PC-3 (cell line): ENCODE data around the gene CCNK. TPM values are rescaled to one million over a fixed set of nuclear protein-coding genes. Genes with fewer than 3 reads are reported as not detected.

Experiments
- ATAC-seq: fragments of 200-7000 bp; cut with Tn5 transposase; 2 replicates; pipeline ENCODE4 v1.9.1; 2020; ENCODE audit warnings: mild to moderate bottlenecking, moderate library complexity
- BruUV-seq: library from RNA; stranded (reverse); fragments of 400-500 nt; replicated peaks from 2 replicates; lab custom pipeline; 2021; lab: Mats Ljungman, UMichigan
- CTCF ChIA-PET: fragments of 300-600 bp; sonication (Branson Sonifier 250); formaldehyde crosslinking; loops from one replicate; lab custom pipeline; 2022; ENCODE audit warnings: antibody characterized with exemption; lab: Charles Lee
- POLR2A ChIA-PET: fragments of 300-600 bp; sonication (Branson Sonifier 250); formaldehyde crosslinking; loops from one replicate; lab custom pipeline; 2022; ENCODE audit warnings: antibody characterized with exemption; ENCODE audit not compliant: unreplicated experiment; lab: Charles Lee
- DNase-seq: peaks from one replicate; pipeline ENCODE4 v3.0.0-alpha.2; 2015
- H2AFZ ChIP-seq: fragments of 300-600 bp; sonication (generic); 2 replicates; pipeline ENCODE4 v1.6.0; 2016; ENCODE audit warnings: antibody characterized with exemption, low read length
- H3F3A ChIP-seq: fragments of 300-600 bp; sonication (generic); one replicate; pipeline ENCODE4 v1.6.0; 2017; ENCODE audit warnings: antibody characterized with exemption, low read length, control low read depth, mild to moderate bottlenecking; ENCODE audit not compliant: unreplicated experiment
- H3K27ac ChIP-seq: fragments of 300-600 bp; sonication (generic); 2 replicates; pipeline ENCODE4 v1.5.1; 2016; ENCODE audit warnings: mild to moderate bottlenecking, low read length
- H3K27me3 ChIP-seq: fragments of 300-600 bp; sonication (generic); 2 replicates; pipeline ENCODE4 v1.6.1; 2016; ENCODE audit warnings: low read length, mixed read lengths
- H3K36me3 ChIP-seq: fragments of 300-600 bp; sonication (generic); 2 replicates; pipeline ENCODE4 v1.6.1; 2016; ENCODE audit warnings: low read depth, mixed run types, low read length, mixed read lengths
- H3K4me1 ChIP-seq: fragments of 300-600 bp; sonication (generic); 2 replicates; pipeline ENCODE4 v1.5.1; 2016; ENCODE audit warnings: low read length; ENCODE audit not compliant: insufficient read depth
- H3K4me2 ChIP-seq: fragments of 300-600 bp; sonication (generic); 2 replicates; pipeline ENCODE4 v1.6.0; 2016; ENCODE audit warnings: low read length
- H3K4me3 ChIP-seq: fragments of 300-600 bp; sonication (generic); 2 replicates; pipeline ENCODE4 v1.5.1; 2016; ENCODE audit warnings: mild to moderate bottlenecking, low read length, mixed read lengths
- H3K79me2 ChIP-seq: fragments of 300-600 bp; sonication (generic); 2 replicates; pipeline ENCODE4 v1.6.1; 2017; ENCODE audit warnings: low read length, mixed read lengths
- H3K9ac ChIP-seq: fragments of 300-600 bp; sonication (generic); 2 replicates; pipeline ENCODE4 v1.6.0; 2016; ENCODE audit warnings: mild to moderate bottlenecking, low read length
- H3K9me2 ChIP-seq: fragments of 300-600 bp; sonication (generic); replicated peaks from 2 replicates; pipeline ENCODE4 v1.6.1; 2016; ENCODE audit warnings: mixed run types, low read length, mixed read lengths
- H3K9me3 ChIP-seq: fragments of 300-600 bp; sonication (generic); 2 replicates; pipeline ENCODE4 v1.6.1; 2016; ENCODE audit warnings: low read length, mixed read lengths
- H4K20me1 ChIP-seq: fragments of 300-600 bp; sonication (generic); 2 replicates; pipeline ENCODE4 v1.6.1; 2016; ENCODE audit warnings: low read length, mixed read lengths
- CTCF ChIP-seq: fragments of 300-600 bp; sonication (generic); conservative IDR thresholded peaks from 2 replicates; pipeline ENCODE4 v1.5.1; 2017; ENCODE audit warnings: antibody characterized with exemption, low read depth, mild to moderate bottlenecking, low read length
- EZH2 ChIP-seq: fragments of 300-600 bp; sonication (generic); IDR thresholded peaks from one replicate; pipeline ENCODE4 v1.6.1; 2017; ENCODE audit warnings: antibody characterized with exemption, mild to moderate bottlenecking, low read length; ENCODE audit not compliant: unreplicated experiment
- EZH2phosphoT487 ChIP-seq: fragments of 300-600 bp; sonication (generic); IDR thresholded peaks from 2 replicates; pipeline ENCODE4 v1.6.1; 2018; ENCODE audit warnings: mild to moderate bottlenecking, antibody characterized with exemption, low read length, borderline replicate concordance
- intact Hi-C: fragments of 100-400 bp; cut with micrococcal nuclease; formaldehyde crosslinking; loops from 2 replicates; pipeline ENCODE4 v1.9.0; 2023
- total RNA-seq: library from RNA; depleted of rRNA; stranded (reverse); fragments of >200 nt; gene quantifications from 2 replicates; pipeline ENCODE4 v1.2.3, GENCODE V29; 2014

The CCNK gene
- total RNA-seq, 1 experiment from 2014 or later, result 26.2 TPM

- H3K27ac ChIP-seq, result no peak overlapping the region
- DNase-seq (no peak), ATAC-seq (no peak)
- ChIA-PET POLR2A (no interaction called here), CTCF (no interaction called here)
- no peak overlapping the region for H3K4me3 ChIP-seq
- no peaks in the 10 kb centered on the region for H3K4me1 ChIP-seq
- TF ChIP-seq EZH2, result no peak
- no peak for TF ChIP-seq EZH2phosphoT487
- no peak for TF ChIP-seq CTCF
- H3K9ac ChIP-seq, result no peak overlapping the region
- H3K9me2 ChIP-seq, result no peaks in the 10 kb centered on the region
- intact Hi-C loops, result no loop called here
- H3K27me3 ChIP-seq, result no peaks in the 10 kb centered on the region
- no peak overlapping the region for H2AFZ ChIP-seq
- no peaks in the 10 kb centered on the region for H4K20me1 ChIP-seq
- BruUV-seq, result no TSS peak
- no peaks in the 10 kb centered on the region for H3F3A ChIP-seq
- no peaks in the 10 kb centered on the region for H3K9me3 ChIP-seq
- H3K36me3 ChIP-seq, result peaks cover 78% of the 10 kb centered on the region
- H3K4me2 ChIP-seq, result no peak overlapping the region
- no peaks in the 10 kb centered on the region for H3K79me2 ChIP-seq
Observed at GRCh38 chr14:99505089-99505488, 23.9 kb downstream of the CCNK start.

GRCh38 chr14:99506276-99506675, 25.1 kb downstream of the CCNK start:
- DNase-seq, result no peak

More at GRCh38 chr14:99506276-99506675, 25.1 kb downstream of the CCNK start:
- Histone ChIP-seq H4K20me1 (no peaks in the 10 kb centered on the region), H3K27me3 (no peaks in the 10 kb centered on the region), H3K4me2 (no peak overlapping the region), H3K79me2 (no peaks in the 10 kb centered on the region), H2AFZ (no peak overlapping the region), H3K4me1 (no peaks in the 10 kb centered on the region), H3K27ac (no peak overlapping the region), H3F3A (no peaks in the 10 kb centered on the region), H3K9me2 (no peaks in the 10 kb centered on the region), H3K9ac (no peak overlapping the region), H3K4me3 (no peak overlapping the region), H3K36me3 (peaks cover 77% of the 10 kb centered on the region), H3K9me3 (no peaks in the 10 kb centered on the region)
- intact Hi-C loops, result no loop called here
- CTCF ChIA-PET, result no interaction called here
- POLR2A ChIA-PET, result no interaction called here
- no peak for ATAC-seq
- BruUV-seq, result no TSS peak
- TF ChIP-seq EZH2 (no peak), EZH2phosphoT487 (no peak), CTCF (no peak)
